Measurements from ENCODE around the gene NKIRAS1.
"Not testable (repeated sequence)": the region's sequence is repeated elsewhere in the genome, so short reads cannot be mapped to it uniquely, and the experiment has no call there.

The NKIRAS1 gene

GRCh38 chr3:23873941-23874340, 42.8 kb downstream of the NKIRAS1 start:
- no peak for DNase-seq (ENCODE audit: extremely low read depth in 1 of 2, low read depth in 1 of 2)

GRCh38 chr3:23872330-23872729, 44.5 kb downstream of the NKIRAS1 start:
- DNase-seq (ENCODE audit: extremely low read depth in 1 of 2, low read depth in 1 of 2) = no peak

- not testable (repeated sequence) for DNase-seq (ENCODE audit: extremely low read depth in 1 of 2, low read depth in 1 of 2)
Observed at GRCh38 chr3:23871361-23871760, 45.4 kb downstream of the NKIRAS1 start.

- not testable (repeated sequence) for DNase-seq (ENCODE audit: extremely low read depth in 1 of 2, low read depth in 1 of 2)
Observed at GRCh38 chr3:23870663-23871043, 46.1 kb downstream of the NKIRAS1 start.

- no peak for DNase-seq (ENCODE audit: extremely low read depth in 1 of 2, low read depth in 1 of 2)
Observed at GRCh38 chr3:23869977-23870662, 46.7 kb downstream of the NKIRAS1 start.

GRCh38 chr3:23867838-23868237, 49.0 kb downstream of the NKIRAS1 start:
- DNase-seq (ENCODE audit: extremely low read depth in 1 of 2, low read depth in 1 of 2) = no peak

- no peak for DNase-seq (ENCODE audit: extremely low read depth in 1 of 2, low read depth in 1 of 2)
Observed at GRCh38 chr3:23867400-23867799, 49.4 kb downstream of the NKIRAS1 start.

GRCh38 chr3:23865595-23866396, 51.0 kb downstream of the NKIRAS1 start:
- no peak for DNase-seq (ENCODE audit: extremely low read depth in 1 of 2, low read depth in 1 of 2)

- no peak for DNase-seq (ENCODE audit: extremely low read depth in 1 of 2, low read depth in 1 of 2)
Observed at GRCh38 chr3:23864931-23865330, 51.9 kb downstream of the NKIRAS1 start.

GRCh38 chr3:23863060-23863459, 53.7 kb downstream of the NKIRAS1 start:
- DNase-seq (ENCODE audit: extremely low read depth in 1 of 2, low read depth in 1 of 2) = no peak

GRCh38 chr3:23861689-23862088, 55.1 kb downstream of the NKIRAS1 start:
- DNase-seq (ENCODE audit: extremely low read depth in 1 of 2, low read depth in 1 of 2) = no peak

GRCh38 chr3:23859839-23860382, 56.9 kb downstream of the NKIRAS1 start:
- DNase-seq (ENCODE audit: extremely low read depth in 1 of 2, low read depth in 1 of 2) = no peak

- no peak for DNase-seq (ENCODE audit: extremely low read depth in 1 of 2, low read depth in 1 of 2)
Observed at GRCh38 chr3:23859012-23859743, 57.6 kb downstream of the NKIRAS1 start.

- DNase-seq (ENCODE audit: extremely low read depth in 1 of 2, low read depth in 1 of 2) = no peak
Observed at GRCh38 chr3:23856286-23856685, 60.5 kb downstream of the NKIRAS1 start.

- not testable (repeated sequence) for DNase-seq (ENCODE audit: extremely low read depth in 1 of 2, low read depth in 1 of 2)
Observed at GRCh38 chr3:23849462-23849861, 67.3 kb downstream of the NKIRAS1 start.

- no peak for DNase-seq (ENCODE audit: extremely low read depth in 1 of 2, low read depth in 1 of 2)
Observed at GRCh38 chr3:23845326-23846216, 71.2 kb downstream of the NKIRAS1 start.

- no peak for DNase-seq (ENCODE audit: extremely low read depth in 1 of 2, low read depth in 1 of 2)
Observed at GRCh38 chr3:23843869-23844268, 72.9 kb downstream of the NKIRAS1 start.
